ENCODE measurements around the gene SPAG16. TPM values are rescaled to one million over a fixed set of nuclear protein-coding genes. Genes with fewer than 3 reads are reported as not detected.
"Not testable (repeated sequence)": the region's sequence is repeated elsewhere in the genome, so short reads cannot be mapped to it uniquely, and the experiment has no call there.

Gene SPAG16
- total RNA-seq, 1 experiment from 2014 or later = 0.30 TPM

DNA sequence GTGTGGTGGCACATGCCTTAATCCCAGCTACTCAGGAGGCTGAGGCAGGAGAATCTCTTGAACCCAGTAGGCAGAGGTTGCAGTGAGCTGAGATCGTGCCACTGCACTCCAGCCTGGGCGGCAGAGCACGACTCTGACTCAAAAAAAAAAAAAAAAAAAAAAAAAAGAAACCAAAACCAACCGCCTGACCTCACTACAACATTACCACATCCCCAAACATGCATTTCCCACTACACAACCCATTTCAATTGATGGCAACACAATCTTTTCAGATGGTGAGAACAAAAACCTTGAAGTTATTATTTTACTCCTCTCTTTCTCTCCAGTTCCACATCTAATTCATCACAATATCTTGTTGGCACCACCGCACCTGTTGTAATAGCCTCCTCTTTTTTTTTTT is 778.0 kb downstream of the SPAG16 start:
- ATAC-seq; H3K9ac ChIP-seq (ENCODE audit: low read length); H2AFZ ChIP-seq (ENCODE audit: low read depth, low read length, poor library complexity, severe bottlenecking); H3K36me3 ChIP-seq (ENCODE audit: control insufficient read depth in 1 of 2, insufficient read depth in 2 of 2, low read length in 2 of 2); H4K20me1 ChIP-seq (ENCODE audit: insufficient read depth); H3K4me3 ChIP-seq (replicated peaks in 1 of 2; ENCODE audit: low read depth in 1 of 2, low read length in 2 of 2); H3K27ac ChIP-seq (ENCODE audit: low read depth, low read length); H3K9me2 ChIP-seq (ENCODE audit: insufficient read depth); H3K79me2 ChIP-seq (ENCODE audit: insufficient read depth, low read length); POLR2A ChIA-PET; H3K9me3 ChIP-seq (ENCODE audit: control insufficient read depth in 1 of 2, insufficient read depth in 1 of 2, low read depth in 1 of 2, low read length in 2 of 2); RAD21 ChIA-PET (ENCODE audit: low non-redundant PET in 1 of 2, low total read pairs in 2 of 2, uncharacterized antibody in 2 of 2, unreplicated experiment in 2 of 2); H3K27me3 ChIP-seq (ENCODE audit: insufficient read depth, low read length); H3K4me2 ChIP-seq (ENCODE audit: low read length); DNase-seq (ENCODE audit: low read depth, low spot score); H3K4me1 ChIP-seq (ENCODE audit: control insufficient read depth in 1 of 2, insufficient read depth in 2 of 2, low read length in 2 of 2); BruUV-seq (replicated peaks); CTCF ChIA-PET: not testable (repeated sequence)
- intact Hi-C loops (cut with micrococcal nuclease) = loop anchor here (10.0 kb wide), 2 partner anchors 533 to 1863 kb away; no protein-coding TSS in a partner anchor

DNA sequence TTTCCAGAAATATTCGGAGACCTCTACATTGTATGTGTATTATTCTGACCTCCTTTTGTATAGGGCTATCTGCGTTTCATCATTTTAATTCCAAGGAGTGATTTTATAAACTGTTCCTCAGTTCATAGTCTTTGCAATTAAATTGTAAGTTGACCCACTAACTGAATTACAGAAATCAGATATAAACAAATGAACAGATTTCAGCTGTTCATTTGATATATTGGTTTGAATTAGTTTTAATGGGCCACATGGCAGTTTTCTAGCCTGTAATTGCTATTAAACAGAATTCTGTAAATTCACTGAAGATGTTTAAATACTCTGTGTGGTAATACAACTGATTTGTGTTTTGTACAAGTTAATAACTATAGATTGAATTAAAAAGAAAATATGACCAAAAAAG is 780.2 kb downstream of the SPAG16 start:
- Histone ChIP-seq H3K9me3 (ENCODE audit: control insufficient read depth in 1 of 2, insufficient read depth in 1 of 2, low read depth in 1 of 2, low read length in 2 of 2) (no peaks in the 10 kb centered on the region), H3K36me3 (ENCODE audit: control insufficient read depth in 1 of 2, insufficient read depth in 2 of 2, low read length in 2 of 2) (no peaks in the 10 kb centered on the region), H3K9me2 (ENCODE audit: insufficient read depth) (no peaks in the 10 kb centered on the region), H3K9ac (ENCODE audit: low read length) (no peak overlapping the region), H2AFZ (ENCODE audit: low read depth, low read length, poor library complexity, severe bottlenecking) (no peak overlapping the region), H3K27ac (ENCODE audit: low read depth, low read length) (no peak overlapping the region), H3K4me2 (ENCODE audit: low read length) (no peak overlapping the region), H4K20me1 (ENCODE audit: insufficient read depth) (no peaks in the 10 kb centered on the region), H3K79me2 (ENCODE audit: insufficient read depth, low read length) (no peaks in the 10 kb centered on the region), H3K4me3 (replicated peaks in 1 of 2; ENCODE audit: low read depth in 1 of 2, low read length in 2 of 2) (no peak overlapping the region), H3K27me3 (ENCODE audit: insufficient read depth, low read length) (no peaks in the 10 kb centered on the region), H3K4me1 (ENCODE audit: control insufficient read depth in 1 of 2, insufficient read depth in 2 of 2, low read length in 2 of 2) (peaks cover 3 to 10% of the 10 kb centered on the region in 2 experiments; a peak in 2 of 4 replicates)
- BruUV-seq (replicated peaks) = no TSS peak
- intact Hi-C loops (cut with micrococcal nuclease) = loop anchor here (10.0 kb wide), 2 partner anchors 530 to 1860 kb away; no protein-coding TSS in a partner anchor
- ChIA-PET POLR2A (no interaction called here), RAD21 (ENCODE audit: low non-redundant PET in 1 of 2, low total read pairs in 2 of 2, uncharacterized antibody in 2 of 2, unreplicated experiment in 2 of 2) (no interaction called here), CTCF (no interaction called here)
- no peak for DNase-seq (ENCODE audit: low read depth, low spot score)
- no peak for ATAC-seq
- TF ChIP-seq YY1 (IDR thresholded peaks at IDR 0.05; ENCODE audit: extremely low read depth, insufficient replicate concordance, low read depth, low read length) = no peak
- TF ChIP-seq CEBPB (IDR thresholded peaks at IDR 0.05; ENCODE audit: low read depth) = no peak
- TF ChIP-seq SIN3A (IDR thresholded peaks at IDR 0.05; ENCODE audit: low read depth) = no peak
- TF ChIP-seq, protein P1, sequence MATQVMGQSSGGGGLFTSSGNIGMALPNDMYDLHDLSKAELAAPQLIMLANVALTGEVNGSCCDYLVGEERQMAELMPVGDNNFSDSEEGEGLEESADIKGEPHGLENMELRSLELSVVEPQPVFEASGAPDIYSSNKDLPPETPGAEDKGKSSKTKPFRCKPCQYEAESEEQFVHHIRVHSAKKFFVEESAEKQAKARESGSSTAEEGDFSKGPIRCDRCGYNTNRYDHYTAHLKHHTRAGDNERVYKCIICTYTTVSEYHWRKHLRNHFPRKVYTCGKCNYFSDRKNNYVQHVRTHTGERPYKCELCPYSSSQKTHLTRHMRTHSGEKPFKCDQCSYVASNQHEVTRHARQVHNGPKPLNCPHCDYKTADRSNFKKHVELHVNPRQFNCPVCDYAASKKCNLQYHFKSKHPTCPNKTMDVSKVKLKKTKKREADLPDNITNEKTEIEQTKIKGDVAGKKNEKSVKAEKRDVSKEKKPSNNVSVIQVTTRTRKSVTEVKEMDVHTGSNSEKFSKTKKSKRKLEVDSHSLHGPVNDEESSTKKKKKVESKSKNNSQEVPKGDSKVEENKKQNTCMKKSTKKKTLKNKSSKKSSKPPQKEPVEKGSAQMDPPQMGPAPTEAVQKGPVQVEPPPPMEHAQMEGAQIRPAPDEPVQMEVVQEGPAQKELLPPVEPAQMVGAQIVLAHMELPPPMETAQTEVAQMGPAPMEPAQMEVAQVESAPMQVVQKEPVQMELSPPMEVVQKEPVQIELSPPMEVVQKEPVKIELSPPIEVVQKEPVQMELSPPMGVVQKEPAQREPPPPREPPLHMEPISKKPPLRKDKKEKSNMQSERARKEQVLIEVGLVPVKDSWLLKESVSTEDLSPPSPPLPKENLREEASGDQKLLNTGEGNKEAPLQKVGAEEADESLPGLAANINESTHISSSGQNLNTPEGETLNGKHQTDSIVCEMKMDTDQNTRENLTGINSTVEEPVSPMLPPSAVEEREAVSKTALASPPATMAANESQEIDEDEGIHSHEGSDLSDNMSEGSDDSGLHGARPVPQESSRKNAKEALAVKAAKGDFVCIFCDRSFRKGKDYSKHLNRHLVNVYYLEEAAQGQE (IDR thresholded peaks at IDR 0.05; ENCODE audit: low read depth) = no peak
- TF ChIP-seq TCF7L2 (IDR thresholded peaks at IDR 0.05; ENCODE audit: borderline replicate concordance, extremely low read depth, insufficient read depth, insufficient read length) = no peak
- TF ChIP-seq POLR2AphosphoS5 (IDR thresholded peaks at IDR 0.05; ENCODE audit: low read depth, low read length) = no peak
- no peak for TF ChIP-seq RAD21 (IDR thresholded peaks at IDR 0.05; ENCODE audit: low read depth)
- no peak for TF ChIP-seq ELF1 (IDR thresholded peaks at IDR 0.05; ENCODE audit: borderline replicate concordance, low read depth)
- no peak for TF ChIP-seq SP1 (IDR thresholded peaks at IDR 0.05; ENCODE audit: low read depth)
- TF ChIP-seq, protein P2, sequence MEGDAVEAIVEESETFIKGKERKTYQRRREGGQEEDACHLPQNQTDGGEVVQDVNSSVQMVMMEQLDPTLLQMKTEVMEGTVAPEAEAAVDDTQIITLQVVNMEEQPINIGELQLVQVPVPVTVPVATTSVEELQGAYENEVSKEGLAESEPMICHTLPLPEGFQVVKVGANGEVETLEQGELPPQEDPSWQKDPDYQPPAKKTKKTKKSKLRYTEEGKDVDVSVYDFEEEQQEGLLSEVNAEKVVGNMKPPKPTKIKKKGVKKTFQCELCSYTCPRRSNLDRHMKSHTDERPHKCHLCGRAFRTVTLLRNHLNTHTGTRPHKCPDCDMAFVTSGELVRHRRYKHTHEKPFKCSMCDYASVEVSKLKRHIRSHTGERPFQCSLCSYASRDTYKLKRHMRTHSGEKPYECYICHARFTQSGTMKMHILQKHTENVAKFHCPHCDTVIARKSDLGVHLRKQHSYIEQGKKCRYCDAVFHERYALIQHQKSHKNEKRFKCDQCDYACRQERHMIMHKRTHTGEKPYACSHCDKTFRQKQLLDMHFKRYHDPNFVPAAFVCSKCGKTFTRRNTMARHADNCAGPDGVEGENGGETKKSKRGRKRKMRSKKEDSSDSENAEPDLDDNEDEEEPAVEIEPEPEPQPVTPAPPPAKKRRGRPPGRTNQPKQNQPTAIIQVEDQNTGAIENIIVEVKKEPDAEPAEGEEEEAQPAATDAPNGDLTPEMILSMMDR (IDR thresholded peaks at IDR 0.05 in 2 of 3, conservative IDR thresholded peaks at IDR 0.05 in 1 of 3; ENCODE audit: borderline replicate concordance in 1 of 3, insufficient read depth in 1 of 3, low read depth in 2 of 3, low read length in 2 of 3) = no peak
- TF ChIP-seq FOSL1 (IDR thresholded peaks at IDR 0.05; ENCODE audit: low read depth) = no peak
- TF ChIP-seq JUND (IDR thresholded peaks at IDR 0.05) = no peak
- TF ChIP-seq, protein P3, sequence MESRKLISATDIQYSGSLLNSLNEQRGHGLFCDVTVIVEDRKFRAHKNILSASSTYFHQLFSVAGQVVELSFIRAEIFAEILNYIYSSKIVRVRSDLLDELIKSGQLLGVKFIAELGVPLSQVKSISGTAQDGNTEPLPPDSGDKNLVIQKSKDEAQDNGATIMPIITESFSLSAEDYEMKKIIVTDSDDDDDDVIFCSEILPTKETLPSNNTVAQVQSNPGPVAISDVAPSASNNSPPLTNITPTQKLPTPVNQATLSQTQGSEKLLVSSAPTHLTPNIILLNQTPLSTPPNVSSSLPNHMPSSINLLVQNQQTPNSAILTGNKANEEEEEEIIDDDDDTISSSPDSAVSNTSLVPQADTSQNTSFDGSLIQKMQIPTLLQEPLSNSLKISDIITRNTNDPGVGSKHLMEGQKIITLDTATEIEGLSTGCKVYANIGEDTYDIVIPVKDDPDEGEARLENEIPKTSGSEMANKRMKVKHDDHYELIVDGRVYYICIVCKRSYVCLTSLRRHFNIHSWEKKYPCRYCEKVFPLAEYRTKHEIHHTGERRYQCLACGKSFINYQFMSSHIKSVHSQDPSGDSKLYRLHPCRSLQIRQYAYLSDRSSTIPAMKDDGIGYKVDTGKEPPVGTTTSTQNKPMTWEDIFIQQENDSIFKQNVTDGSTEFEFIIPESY (IDR thresholded peaks at IDR 0.05; ENCODE audit: extremely low read depth, insufficient replicate concordance, low read length) = no peak
